HG03135 (cell line): ENCODE measurements around the gene SSBP1.
"Not testable (repeated sequence)": the region's sequence is repeated elsewhere in the genome, so short reads cannot be mapped to it uniquely, and the experiment has no call there.

ENCODE experiments used
- ATAC-seq: cut with Tn5 transposase; IDR thresholded peaks from one replicate; pipeline ENCODE4 v1.9.1; 2021; ENCODE audit warnings: mild to moderate bottlenecking, moderate library complexity; ENCODE audit not compliant: unreplicated experiment

Gene SSBP1

DNA sequence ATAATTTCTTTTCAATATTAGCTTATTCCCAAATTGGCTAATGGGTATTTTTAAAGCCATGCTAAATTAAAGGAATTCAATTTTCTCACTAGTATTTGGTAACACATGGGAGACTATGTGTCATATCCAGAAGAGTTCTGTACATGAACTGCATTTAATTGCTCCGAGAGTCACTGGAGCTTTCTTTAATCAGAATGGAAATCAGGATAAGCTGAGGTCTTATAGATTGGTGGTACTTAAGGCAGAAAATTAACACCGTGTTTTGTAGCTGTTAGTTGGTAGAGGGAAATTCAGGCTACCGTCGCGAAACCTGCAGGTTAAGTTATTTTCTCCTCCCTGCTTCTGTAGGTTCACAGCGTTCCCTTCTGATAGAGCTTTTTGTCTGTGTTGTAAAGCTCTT, 29.8 kb upstream of the SSBP1 start, which contains the start of gene WEE2:
WEE2 (plus strand) TSS at position 3 of the 400 bp plus-strand sequence. CDS start 406 bp downstream, outside the sequence.
- ATAC-seq, result no peak

- no peak for ATAC-seq
Observed at GRCh38 chr7:141709318-141709717, 28.8 kb upstream of the SSBP1 start.

GRCh38 chr7:141709749-141710148, 28.4 kb upstream of the SSBP1 start:
- no peak for ATAC-seq

DNA sequence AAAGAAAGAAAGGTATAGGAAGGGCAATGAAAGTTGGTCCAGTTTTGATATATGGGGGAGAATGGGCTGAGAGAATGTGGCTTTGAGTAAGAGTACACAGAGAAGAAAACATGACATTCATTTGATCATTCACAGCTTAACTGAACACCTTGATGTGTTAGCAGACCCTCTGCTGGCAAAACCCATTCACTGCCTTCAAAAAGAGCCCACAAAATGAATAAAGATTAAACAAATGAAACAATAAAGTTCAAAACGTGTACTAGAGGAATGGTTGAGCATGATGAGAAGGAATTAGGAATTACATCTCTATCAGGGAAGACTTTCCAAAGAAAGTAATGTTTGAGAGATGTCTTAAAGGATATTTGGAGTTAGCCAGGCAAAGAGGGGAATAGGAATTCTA, 27.9 kb upstream of the SSBP1 start:
- ATAC-seq, result no peak

GRCh38 chr7:141712603-141713255, 25.4 kb upstream of the SSBP1 start:
- ATAC-seq, result no peak

- no peak for ATAC-seq
Observed at GRCh38 chr7:141713890-141714289, 24.3 kb upstream of the SSBP1 start.

GRCh38 chr7:141714571-141714970, 23.6 kb upstream of the SSBP1 start:
- ATAC-seq, result no peak

GRCh38 chr7:141715018-141715417, 23.1 kb upstream of the SSBP1 start:
- no peak for ATAC-seq

- ATAC-seq, result no peak
Observed at GRCh38 chr7:141715794-141716689, 22.1 kb upstream of the SSBP1 start.

DNA sequence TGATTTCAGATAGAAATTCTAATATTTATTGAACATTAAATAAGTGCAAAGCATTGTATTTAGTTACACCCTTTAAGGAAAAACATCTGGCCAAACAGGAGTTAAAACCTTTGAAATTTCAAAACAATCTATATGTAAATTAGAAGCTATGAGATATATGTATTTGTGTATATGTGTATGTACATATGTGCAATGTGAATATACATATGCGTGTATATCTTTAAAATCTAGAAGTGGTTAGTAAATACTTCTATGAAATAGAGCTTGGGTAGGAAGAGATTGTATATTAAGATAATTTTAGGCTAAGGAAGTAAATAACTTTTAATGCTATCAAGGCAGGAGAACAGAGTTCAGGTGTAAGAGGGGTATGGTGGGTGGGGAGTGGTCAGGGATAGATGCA, 20.7 kb upstream of the SSBP1 start:
- ATAC-seq, result no peak

DNA sequence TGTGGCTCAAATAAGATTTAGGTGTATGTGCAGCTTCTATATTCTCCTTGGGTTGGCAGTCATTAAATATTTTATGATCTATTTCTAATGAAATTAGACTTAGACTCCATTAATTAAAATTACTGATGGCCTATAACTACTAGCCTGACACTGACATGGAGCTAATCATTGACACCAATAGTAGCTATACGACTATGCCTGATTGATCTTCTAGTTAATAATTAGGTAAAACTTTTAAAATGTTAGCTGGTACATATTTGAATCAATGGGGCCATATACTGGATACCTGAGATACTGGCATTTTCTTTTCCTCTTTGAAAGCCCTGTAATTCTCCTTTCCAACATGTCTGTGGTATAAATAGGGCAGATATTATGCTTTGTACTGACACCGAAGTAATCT, 15.6 kb upstream of the SSBP1 start:
- ATAC-seq, result no peak

DNA sequence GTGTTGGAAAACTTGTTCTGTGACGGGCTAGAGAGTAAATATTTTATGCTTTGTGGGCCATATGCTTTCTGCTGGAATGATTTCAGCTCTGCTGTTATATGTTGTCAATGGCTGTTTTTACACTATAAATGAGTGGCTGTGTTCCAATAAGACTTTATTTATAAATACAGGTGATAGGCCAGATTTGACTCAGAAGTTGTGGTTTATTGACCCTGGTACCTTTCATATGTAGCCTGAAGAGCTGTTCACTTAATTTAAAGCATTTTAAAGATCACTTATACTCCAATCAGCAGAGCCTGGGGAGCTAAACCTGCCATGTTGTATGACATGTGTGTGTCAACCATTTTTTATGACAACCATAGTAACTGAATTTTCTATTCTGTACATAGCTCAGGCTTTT, 9.1 kb upstream of the SSBP1 start:
- ATAC-seq, result no peak

DNA sequence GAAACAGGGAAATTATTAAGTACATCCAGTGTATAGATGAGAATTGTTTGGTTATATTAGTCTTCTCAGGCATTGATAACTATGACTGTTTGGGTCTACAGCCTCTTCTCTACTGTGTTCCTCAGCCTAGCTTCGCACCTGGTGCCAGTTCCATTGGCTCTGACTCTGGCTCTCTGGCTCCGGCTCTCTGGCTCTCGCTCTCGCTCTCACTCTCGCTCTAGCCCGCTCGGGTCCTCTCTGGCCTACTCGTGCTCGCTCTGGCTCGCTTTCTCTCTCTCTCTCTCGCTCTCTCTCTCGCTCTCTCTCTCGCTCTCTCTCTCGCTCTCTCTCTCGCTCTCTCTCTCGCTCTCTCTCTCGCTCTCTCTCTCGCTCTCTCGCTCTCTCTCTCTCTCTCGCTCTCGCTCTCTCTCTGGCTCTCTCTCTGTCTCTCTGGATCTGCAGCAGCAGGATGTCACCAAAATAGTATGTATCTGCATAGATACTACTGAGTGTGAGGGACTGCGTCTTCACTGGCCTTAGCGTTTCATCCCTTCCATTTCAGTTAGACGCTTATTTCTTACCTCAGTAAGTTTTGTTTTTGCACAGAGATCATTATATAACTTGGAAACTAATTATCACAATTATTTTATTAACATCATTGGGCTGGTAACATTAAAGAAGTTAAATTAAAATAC, 6.5 kb upstream of the SSBP1 start:
- ATAC-seq, result no peak

DNA sequence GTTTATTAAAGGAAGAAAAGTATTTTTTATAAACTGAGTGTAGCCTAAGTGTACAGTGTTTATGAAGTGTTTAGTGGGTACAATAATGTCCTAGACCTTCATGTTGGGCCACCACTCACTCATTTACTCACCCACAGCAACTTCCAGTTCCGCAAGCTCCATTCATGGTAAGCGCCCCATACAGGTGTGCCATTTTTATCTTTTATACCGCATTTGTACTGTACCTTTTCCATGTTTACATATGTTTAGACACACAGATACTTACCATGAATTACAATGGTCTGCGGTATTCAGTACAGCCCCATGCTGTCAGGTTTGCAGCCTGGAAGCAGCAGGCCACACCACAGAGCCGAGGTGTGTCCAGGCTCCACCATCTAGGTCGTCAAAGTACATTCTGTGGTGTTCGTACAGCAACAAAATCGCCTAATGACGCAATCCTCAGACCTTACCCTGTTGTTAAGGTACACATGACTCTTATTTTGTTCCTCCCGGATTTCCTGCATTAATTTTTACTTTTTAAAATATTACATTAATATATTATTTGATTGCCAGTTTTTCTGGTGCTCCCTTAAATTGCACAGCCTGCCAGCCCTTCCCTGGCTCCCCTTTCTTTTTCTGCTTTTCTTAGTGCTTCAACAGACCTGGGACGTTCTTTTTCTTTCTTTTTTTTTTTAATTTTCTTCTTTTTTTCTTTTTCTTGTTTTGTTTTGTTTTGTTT, 881 bp upstream of the SSBP1 start:
- ATAC-seq, result no peak

DNA sequence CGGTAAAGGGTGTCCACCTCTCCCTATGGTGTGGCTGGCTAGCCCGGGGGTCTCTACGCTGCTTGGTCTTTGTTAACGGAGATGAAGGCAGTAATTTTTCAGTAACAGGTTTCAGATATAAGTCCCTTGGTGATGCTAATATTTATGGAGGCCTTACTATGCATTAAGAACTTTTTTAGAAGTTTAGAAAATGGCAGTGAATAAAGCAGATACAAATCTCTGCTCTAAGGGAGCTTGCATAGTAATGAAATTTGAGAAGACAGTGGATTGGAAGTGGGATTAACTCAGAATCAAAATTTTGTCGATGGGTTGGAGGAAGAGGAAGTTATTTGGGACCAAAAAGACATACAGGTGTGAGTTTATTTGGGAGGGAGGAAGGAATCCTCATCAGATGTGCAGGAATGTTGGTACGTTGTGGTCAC, 445 bp downstream of the SSBP1 start:
- no peak for ATAC-seq

DNA sequence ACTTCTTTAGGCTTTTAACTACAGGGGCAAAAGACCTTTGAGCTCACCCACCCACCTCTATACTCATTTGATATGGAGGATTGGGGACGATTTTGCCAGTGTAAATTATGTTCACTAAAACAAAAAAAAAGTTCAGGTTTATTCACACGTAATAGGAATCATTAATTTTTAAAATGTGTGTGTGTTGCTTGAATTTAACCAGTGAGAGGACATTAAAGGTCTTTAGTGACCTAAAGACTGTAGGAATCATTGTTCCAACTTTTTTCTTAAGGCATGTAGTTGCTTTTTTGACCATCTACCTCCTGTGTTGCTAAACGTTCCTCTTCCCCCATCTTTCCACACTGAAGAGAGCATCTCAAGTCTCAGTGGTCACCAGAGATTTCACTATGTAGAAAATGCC, 1.1 kb downstream of the SSBP1 start:
- ATAC-seq, result no peak

- no peak for ATAC-seq
Observed at GRCh38 chr7:141742229-141742628, 4.1 kb downstream of the SSBP1 start.

DNA sequence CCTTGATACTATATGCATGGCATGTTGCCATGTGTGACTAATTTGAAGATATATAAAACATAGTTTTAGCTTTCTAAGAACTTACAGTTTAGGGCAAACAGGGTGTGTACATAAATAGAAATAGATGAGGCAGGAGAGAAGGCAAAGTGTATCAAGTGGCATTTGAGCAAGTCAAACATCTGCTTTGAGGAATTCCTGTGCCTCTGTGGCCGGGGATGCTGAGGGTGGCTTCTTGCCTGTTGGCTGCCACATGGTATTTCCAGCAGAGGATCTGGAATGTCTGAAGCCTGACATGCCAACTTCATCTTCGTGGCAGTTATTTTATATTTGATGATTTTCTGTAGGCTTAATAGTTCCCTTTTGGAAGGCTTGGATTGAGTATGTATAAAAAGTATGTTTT, 6.0 kb downstream of the SSBP1 start:
- ATAC-seq, result no peak

DNA sequence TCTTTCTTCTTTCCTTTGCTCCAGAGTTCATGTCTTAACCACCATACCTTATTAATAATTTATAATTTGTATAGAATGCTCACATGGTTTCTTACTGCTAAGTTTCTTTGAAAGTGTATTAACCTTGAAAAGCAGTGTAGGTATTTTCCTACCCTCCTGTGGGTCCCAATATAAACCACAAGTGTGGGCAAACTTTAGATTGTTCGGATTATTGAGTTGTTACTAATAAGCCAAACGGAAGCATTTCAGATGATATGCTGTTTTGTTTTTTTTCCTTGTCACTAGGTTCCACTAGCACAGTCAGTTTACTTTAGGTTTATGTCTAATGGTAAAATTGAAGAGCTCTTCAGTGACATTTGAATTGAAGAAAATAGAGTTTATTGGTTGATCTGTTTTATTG, 10.2 kb downstream of the SSBP1 start:
- no peak for ATAC-seq

GRCh38 chr7:141751904-141752303, 13.7 kb downstream of the SSBP1 start:
- not testable (repeated sequence) for ATAC-seq

DNA sequence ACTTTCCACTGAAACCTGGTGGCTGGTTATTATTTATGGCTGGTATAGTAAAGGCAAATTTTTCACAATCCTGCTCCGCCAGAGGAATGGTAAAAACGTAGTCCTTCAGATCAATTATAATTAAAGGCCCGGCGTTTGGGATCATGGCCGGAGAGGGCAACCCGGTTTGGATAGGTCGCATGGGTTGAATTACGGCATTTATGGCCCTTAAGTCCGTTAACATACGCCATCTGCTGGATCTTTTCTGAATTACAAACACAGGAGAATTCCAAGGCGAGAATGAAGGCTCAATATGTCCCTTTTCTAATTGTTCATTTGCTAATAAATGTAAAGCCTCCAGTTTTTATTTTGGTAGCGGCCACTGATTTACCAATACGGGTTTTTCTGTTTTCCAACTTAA, 14.5 kb downstream of the SSBP1 start:
- no peak for ATAC-seq
